ENCODE results near the gene PTPRH. TPM values are rescaled to one million over a fixed set of nuclear protein-coding genes. Genes with fewer than 3 reads are reported as not detected.

Gene PTPRH
- polyA plus RNA-seq, 1 donor (not counting 4 experiments of a cell fraction or from before 2014, with no cell fraction given): 0.17 TPM

- DNase-seq (ENCODE audit: low read depth, low spot score) (no peak), FAIRE-seq (no peak)
- dilution Hi-C loops (cut with MboI; ENCODE audit: extremely low pct_ligation_motif_present, low sequenced_read_pairs): no loop called here
- no peak overlapping the region for H3K9ac ChIP-seq (ENCODE audit: control insufficient read depth, extremely low read depth, insufficient read depth, low read length)
- no peaks in the 10 kb centered on the region for H3K9me1 ChIP-seq (ENCODE audit: control insufficient read depth, extremely low read depth, insufficient read depth, low read length)
- no peak overlapping the region for H3K27ac ChIP-seq (ENCODE audit: control insufficient read depth, insufficient read depth, low read length)
- peaks cover 5% of the 10 kb centered on the region for H4K20me1 ChIP-seq (ENCODE audit: control insufficient read depth, extremely low read depth, insufficient read depth, low read length)
- peaks cover 15% of the 10 kb centered on the region for H3K79me2 ChIP-seq (ENCODE audit: control insufficient read depth, insufficient read depth, low read length)
- no peaks in the 10 kb centered on the region for H3K9me3 ChIP-seq (ENCODE audit: control insufficient read depth, low read depth, low read length)
- H2AFZ ChIP-seq (ENCODE audit: control insufficient read depth, low read length): no peak overlapping the region
- H3K36me3 ChIP-seq (ENCODE audit: control insufficient read depth in 2 of 2, extremely low read depth in 1 of 2, insufficient read depth in 2 of 2, low read length in 2 of 2): peaks cover 48 to 53% of the 10 kb centered on the region in 2 experiments
- no peaks in the 10 kb centered on the region for H3K4me1 ChIP-seq (ENCODE audit: control insufficient read depth, extremely low read depth, insufficient read depth, low read length)
- no peaks in the 10 kb centered on the region for H3K27me3 ChIP-seq (ENCODE audit: control insufficient read depth, extremely low read depth, insufficient read depth, low read length)
- H3K4me2 ChIP-seq (ENCODE audit: control insufficient read depth, extremely low read depth, insufficient read depth, low read depth, low read length): no peak overlapping the region
- H3K4me3 ChIP-seq (ENCODE audit: control insufficient read depth in 2 of 3, extremely low read depth in 1 of 3, insufficient read depth in 2 of 3, low read depth in 1 of 3, low read length in 3 of 3): no peak overlapping the region
- TF ChIP-seq EZH2 (IDR thresholded peaks at IDR 0.05; ENCODE audit: low read length) (no peak), CTCF (optimal IDR thresholded peaks at IDR 0.05 in 1 of 3, IDR thresholded peaks at IDR 0.05 in 1 of 3, conservative IDR thresholded peaks at IDR 0.05 in 1 of 3; ENCODE audit: extremely low read depth in 1 of 3, insufficient read depth in 2 of 3, low read length in 3 of 3) (no peak)
These were observed 32.7 kb upstream of the PTPRH start for GRCh38 chr19:55241935-55242464.

DNA sequence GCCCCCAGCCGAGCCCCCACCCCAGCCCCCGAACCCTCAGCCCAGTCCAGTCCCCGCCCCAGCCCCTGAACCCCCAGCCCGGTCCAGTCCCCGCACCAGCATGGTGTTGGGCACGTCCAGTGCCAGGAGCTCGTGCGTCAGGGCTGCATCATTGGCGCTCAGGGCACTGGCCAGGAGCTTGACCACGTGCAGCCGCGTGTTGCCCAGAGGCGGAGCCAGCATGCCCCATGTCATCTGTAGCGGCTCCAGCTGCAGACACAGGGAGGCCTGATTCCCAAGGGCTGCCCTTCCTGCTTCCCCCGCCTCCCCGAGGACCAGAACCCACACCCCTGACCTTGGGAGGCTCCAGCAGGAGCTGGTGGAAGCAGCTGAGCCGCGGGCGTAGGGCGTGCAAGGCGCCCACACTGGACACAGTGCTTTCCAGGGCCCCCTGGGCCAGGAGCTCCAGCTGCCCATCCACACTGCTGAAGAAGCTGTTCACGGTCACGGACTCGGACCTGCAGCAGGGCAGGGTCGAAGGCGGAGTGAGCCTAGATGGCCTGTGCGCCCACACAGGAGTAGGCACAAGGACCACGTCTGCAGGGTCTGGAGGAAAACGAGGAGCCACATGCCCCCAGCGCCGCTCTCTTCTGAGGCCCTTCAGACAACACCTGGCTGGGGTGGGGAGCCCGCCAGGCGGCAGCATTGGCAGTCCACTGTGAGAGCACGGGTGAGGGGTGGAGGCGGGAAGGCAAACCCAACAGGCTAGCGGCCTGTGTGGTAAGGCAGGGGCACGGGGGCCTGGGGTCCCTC is 32.0 kb upstream of the PTPRH start:
- H3K9me1 ChIP-seq (ENCODE audit: control insufficient read depth, extremely low read depth, insufficient read depth, low read length): no peaks in the 10 kb centered on the region
- peaks cover 9% of the 10 kb centered on the region for H3K79me2 ChIP-seq (ENCODE audit: control insufficient read depth, insufficient read depth, low read length)
- H2AFZ ChIP-seq (ENCODE audit: control insufficient read depth, low read length): no peak overlapping the region
- H3K9me3 ChIP-seq (ENCODE audit: control insufficient read depth, low read depth, low read length): no peaks in the 10 kb centered on the region
- dilution Hi-C loops (cut with MboI; ENCODE audit: extremely low pct_ligation_motif_present, low sequenced_read_pairs): no loop called here
- H3K27me3 ChIP-seq (ENCODE audit: control insufficient read depth, extremely low read depth, insufficient read depth, low read length): no peaks in the 10 kb centered on the region
- no peak overlapping the region for H3K9ac ChIP-seq (ENCODE audit: control insufficient read depth, extremely low read depth, insufficient read depth, low read length)
- H3K4me2 ChIP-seq (ENCODE audit: control insufficient read depth, extremely low read depth, insufficient read depth, low read depth, low read length): no peak overlapping the region
- no peak for DNase-seq (ENCODE audit: low read depth, low spot score)
- no peak for FAIRE-seq
- TF ChIP-seq EZH2 (IDR thresholded peaks at IDR 0.05; ENCODE audit: low read length): no peak
- TF ChIP-seq CTCF (optimal IDR thresholded peaks at IDR 0.05 in 1 of 3, IDR thresholded peaks at IDR 0.05 in 1 of 3, conservative IDR thresholded peaks at IDR 0.05 in 1 of 3; ENCODE audit: extremely low read depth in 1 of 3, insufficient read depth in 2 of 3, low read length in 3 of 3): no peak
- H3K4me3 ChIP-seq (ENCODE audit: control insufficient read depth in 2 of 3, extremely low read depth in 1 of 3, insufficient read depth in 2 of 3, low read depth in 1 of 3, low read length in 3 of 3): no peak overlapping the region
- no peaks in the 10 kb centered on the region for H3K4me1 ChIP-seq (ENCODE audit: control insufficient read depth, extremely low read depth, insufficient read depth, low read length)
- no peak overlapping the region for H3K27ac ChIP-seq (ENCODE audit: control insufficient read depth, insufficient read depth, low read length)
- peaks cover 53 to 57% of the 10 kb centered on the region in 2 experiments for H3K36me3 ChIP-seq (ENCODE audit: control insufficient read depth in 2 of 2, extremely low read depth in 1 of 2, insufficient read depth in 2 of 2, low read length in 2 of 2)
- peaks cover 2% of the 10 kb centered on the region for H4K20me1 ChIP-seq (ENCODE audit: control insufficient read depth, extremely low read depth, insufficient read depth, low read length)
